Stimulated activated CD8-positive, alpha-beta memory T cell treated with anti-CD3 and anti-CD28 coated beads, Interleukin-4, amount 100 ng/mL, for 1 hour (primary cell): ENCODE data around the gene PI16.

ENCODE experiments used
- DNase-seq, 2 donors: peaks; one replicate each; pipeline ENCODE4 v3.0.0-alpha.2; 2020; ENCODE audit warnings: low read depth in 2 of 2, low spot score in 1 of 2

The PI16 gene

DNA sequence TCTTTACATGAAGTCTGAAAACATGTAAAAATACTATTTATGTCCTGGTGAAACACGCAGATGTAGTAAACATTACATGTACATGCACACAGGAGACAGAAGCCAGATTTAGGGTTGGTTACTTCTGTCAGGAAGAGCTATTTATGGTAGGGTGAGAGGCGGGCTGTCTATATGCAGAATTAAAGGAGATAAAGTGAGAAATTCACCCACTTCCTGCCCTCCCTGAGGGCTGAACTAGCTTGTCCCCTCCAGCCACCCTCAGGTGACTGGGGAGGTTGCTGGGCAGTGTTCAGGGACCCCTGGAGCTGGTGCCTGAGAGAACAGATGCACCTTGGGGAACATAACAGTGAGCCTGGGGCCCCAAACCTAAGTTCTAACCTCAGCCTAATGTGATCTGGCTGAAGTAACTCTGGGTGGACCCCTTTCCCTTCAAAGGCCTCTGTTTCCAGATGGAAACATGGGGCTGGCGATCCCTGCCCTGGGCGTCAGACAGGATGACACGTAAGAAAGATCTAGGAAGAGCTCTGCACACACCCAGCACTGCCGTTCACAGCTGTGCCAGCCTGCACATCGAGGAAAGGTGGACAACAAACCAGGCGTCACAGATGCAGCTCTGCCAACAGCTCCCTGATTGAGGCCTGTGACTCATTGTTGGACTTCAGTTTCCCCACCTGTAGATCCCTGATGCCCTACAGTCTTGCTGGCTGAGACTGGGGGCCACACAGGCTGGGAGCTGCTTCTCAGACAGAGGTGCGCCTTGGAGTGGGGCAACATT lies 1.3 kb downstream of the PI16 start:
- DNase-seq, result no peak

DNA sequence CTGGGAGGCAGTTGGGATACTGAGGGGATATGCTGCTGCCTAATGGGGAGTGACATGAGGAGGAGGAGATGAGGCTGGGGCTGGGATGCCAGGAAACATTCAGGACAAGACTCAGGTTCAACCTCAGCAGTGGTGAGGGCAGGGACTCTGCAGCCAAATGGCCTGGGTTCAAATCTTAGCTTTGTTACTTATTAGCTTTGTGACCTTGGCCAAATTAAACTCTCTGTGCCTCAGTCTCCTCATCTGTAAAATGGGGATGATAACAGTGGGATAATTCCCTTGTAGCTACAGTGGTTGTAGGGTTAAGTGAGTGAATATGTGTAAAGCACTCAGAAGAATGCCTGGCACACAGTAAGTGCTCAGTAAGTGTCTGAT lies 1.9 kb downstream of the PI16 start:
- no peak for DNase-seq

DNA sequence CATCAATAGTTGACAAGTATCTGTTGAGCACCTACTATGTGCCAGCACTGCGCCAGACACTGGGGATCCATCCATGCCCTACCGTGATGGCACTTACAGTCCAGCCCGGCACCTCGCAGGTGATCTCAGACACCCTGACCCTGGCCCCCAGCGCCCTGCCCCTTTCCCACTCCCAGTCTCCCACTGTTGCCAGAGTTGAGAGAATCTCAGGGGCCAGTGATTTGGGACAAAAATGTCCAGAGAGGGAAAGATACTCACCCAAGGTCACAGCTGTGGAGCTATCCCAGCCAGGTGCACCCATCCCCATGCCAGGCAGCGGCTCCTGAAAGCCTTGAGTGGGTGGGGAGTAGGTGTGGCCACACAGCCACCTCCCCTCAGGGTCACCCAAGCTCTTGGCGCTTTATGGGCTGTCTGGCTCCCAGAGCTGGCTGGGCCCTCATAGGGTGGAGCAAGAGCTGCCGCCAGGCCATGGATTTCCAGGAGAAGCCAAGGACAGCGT lies 3.3 kb downstream of the PI16 start:
- DNase-seq, result no peak

DNA sequence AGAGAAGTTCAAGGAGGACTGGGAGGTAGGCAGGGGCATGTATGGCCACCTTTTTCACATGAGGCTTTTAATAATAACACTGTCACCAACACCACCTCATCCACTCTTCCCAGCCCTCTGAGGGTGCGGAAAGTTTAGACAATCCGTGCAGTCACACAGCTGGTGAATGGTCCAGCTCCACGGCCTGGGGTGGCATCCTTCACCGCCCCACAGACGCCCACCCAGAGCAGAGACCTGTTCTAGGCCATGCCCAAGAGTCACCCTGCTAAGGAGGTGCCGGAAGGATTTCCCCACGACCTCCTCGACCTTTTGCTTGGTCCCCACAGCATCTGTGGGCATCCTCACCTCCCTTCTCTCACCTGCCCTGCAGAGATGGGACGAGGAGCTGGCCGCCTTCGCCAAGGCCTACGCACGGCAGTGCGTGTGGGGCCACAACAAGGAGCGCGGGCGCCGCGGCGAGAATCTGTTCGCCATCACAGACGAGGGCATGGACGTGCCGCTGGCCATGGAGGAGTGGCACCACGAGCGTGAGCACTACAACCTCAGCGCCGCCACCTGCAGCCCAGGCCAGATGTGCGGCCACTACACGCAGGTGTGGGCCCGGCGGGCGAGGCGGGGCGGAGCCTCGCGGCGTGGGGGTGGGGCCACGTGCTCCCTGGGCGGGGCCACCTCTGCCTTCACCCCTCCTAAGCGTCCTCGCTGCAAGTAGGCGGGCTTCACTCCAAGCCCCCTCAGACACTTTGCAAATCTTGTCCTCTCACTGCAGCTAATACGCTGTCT lies 4.4 kb downstream of the PI16 start:
- DNase-seq, result no peak

DNA sequence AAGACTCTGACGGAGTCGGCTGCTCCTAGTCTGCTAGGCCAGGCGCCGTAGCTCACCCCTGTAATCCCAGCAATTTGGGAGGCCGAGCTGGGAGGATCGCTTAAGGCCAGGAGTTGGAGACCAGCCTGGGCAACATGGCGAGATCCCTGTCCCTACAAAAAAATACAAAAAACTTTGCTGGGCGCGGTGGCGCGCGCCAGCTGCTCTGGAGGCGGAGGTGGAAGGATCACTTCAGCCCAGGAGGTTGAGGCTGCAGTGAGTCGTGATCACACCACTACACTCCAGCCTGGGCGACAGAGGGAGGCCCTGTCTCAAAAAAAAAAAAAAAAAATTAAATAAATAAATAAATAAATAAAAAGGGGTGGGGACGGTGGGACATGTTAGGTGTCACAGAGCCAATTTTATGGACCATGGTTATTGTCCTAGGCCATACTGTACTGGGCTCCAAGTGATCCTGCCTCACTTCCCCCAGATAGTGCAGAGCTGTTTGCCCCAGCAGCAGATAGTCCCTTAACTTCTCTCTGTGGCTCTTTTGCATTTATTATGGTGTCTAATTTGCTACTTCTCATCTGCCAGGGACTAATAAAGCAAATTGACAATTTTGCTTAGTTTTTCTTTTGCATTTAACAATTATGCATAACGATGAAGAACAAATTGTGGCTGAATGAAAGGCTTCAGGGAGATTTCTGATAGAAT lies 5.2 kb downstream of the PI16 start:
- DNase-seq, result no peak

DNA sequence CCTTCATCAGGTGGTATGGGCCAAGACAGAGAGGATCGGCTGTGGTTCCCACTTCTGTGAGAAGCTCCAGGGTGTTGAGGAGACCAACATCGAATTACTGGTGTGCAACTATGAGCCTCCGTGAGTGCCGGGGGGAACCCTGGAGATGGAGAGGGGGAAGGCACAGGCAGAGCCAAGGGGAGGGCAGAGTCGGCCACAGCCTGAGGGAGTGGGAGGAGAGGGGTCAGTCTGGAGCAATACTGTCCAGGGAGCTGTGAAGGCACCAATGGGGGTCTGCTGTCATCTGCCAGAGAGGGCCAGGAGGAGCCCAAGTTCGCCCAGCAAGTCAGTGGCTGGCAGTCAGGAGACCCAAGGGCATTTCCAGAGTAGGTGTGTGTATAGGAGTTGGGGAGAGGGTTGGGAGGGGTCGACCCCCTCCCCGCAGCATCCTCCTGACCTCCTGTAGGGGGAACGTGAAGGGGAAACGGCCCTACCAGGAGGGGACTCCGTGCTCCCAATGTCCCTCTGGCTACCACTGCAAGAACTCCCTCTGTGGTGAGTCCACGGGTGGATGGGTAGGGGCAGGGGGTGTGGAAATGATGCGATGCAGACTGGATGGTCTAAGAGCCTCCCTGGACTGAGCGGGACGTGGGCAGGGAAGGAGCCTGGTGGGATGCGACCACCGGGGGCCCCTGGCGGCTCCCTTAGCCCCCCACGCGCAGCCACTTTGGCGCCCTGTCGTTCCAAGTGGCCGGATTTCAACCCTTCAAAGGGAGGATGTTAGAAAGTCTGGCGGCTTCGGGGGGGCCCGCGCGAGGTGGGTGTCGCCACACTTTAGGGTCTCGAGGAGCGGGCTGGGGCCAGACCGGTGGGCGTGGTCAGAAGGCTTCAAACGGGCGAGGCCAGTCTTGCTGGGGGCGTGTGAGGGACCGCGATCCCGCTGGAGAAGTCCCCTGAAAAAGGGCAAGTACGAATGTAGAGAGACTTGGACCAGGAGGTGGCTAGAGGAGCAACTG lies 7.2 kb downstream of the PI16 start:
- DNase-seq, result no peak

DNA sequence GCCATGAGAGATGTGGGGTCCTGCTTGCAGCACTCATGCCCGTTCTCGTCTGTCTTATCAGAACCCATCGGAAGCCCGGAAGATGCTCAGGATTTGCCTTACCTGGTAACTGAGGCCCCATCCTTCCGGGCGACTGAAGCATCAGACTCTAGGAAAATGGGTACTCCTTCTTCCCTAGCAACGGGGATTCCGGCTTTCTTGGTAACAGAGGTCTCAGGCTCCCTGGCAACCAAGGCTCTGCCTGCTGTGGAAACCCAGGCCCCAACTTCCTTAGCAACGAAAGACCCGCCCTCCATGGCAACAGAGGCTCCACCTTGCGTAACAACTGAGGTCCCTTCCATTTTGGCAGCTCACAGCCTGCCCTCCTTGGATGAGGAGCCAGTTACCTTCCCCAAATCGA lies 8.3 kb downstream of the PI16 start:
- DNase-seq, result peak in 1 of 2 donors; percentile 50

DNA sequence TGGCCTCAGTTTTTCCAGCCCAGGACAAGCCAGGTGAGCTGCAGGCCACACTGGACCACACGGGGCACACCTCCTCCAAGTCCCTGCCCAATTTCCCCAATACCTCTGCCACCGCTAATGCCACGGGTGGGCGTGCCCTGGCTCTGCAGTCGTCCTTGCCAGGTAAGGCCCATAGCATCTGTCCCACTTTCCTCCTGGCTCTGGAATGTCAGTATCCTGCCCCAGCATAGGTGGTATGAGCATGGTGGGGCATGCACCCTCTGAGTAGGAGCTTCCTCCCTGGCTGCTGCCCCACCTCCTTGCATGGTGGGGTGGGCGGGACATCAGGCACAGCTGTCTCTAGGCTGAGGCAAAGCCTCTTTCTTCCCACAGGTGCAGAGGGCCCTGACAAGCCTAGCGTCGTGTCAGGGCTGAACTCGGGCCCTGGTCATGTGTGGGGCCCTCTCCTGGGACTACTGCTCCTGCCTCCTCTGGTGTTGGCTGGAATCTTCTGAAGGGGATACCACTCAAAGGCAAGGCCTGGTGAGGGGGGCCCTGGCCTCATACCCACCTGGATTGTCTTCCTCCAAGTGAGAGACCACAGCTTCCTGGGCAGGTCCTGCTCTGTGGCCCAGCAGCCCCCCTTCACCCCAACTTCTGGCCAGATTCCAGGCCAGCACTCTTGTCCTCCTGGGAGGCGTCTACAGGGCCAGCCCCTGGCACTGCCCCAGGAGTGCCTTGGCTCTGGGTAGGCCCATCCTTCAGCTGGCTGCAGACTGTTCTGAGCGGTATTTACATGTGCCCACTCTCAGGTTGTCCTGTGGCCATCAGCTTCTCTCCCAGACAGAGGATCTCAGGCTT lies 9.1 kb downstream of the PI16 start:
- no peak for DNase-seq

DNA sequence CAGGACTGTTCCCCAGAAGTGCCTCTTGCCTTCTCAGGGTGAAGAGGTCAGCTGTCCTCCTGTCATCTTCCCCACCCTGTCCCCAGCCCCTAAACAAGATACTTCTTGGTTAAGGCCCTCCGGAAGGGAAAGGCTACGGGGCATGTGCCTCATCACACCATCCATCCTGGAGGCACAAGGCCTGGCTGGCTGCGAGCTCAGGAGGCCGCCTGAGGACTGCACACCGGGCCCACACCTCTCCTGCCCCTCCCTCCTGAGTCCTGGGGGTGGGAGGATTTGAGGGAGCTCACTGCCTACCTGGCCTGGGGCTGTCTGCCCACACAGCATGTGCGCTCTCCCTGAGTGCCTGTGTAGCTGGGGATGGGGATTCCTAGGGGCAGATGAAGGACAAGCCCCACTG lies 9.8 kb downstream of the PI16 start:
- no peak for DNase-seq

DNA sequence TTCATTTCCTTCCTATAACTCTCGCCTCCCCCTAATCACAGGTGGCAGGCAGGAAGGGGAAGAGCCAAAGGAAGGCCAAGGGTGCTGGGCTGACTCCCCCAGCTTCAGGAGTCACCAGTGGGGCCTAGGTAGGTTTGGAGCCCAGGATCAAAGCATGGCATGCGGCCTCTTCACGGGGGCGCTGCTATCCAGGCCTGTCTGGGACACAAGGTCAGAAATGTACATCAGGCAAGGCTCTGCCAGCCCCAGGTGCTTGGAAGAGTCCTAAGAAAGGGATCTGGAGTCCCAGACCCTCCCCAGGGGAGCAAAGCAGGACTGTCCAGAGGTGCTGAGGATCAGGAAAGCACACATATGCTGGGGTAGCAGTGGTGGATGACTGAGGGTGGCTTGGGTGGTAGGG lies 10.4 kb downstream of the PI16 start:
- no peak for DNase-seq

DNA sequence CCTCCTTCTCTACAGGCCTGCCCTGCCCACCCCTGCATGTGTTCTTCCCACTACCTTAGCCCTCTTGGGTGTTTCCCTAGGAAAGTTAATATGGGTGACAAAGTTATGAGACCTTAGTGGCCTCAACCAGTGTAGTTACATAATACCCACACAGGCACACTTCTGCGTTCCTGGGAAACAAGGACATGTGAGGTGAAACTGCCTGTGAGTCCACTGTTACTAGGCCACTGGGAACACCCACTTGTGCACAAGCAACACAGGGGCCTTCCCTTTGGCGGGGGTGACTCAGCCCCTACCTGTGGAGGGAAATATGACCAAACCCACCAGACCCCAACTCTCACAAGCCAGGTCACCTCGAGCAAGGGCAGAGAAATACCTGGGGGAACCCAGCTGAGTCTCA lies 12.8 kb downstream of the PI16 start:
- no peak for DNase-seq

DNA sequence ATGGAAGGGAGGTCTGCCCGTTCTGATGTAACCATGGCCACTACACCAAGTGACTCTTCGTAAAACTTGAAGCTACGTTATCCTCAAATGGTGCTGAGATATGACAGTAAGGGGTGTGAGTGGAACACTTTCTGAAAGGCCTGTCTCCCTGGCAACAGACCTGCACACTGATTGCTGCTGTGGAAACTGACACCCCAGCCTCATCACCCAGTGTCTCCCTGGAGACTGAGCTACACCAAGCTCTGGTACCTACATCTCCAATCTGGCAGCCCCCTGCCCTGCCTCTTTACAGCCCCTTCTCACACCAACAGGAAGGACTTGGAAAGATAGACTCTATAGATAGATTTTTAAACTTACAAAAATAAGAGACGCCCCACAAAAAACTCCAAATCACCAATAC lies 13.2 kb downstream of the PI16 start:
- no peak for DNase-seq

DNA sequence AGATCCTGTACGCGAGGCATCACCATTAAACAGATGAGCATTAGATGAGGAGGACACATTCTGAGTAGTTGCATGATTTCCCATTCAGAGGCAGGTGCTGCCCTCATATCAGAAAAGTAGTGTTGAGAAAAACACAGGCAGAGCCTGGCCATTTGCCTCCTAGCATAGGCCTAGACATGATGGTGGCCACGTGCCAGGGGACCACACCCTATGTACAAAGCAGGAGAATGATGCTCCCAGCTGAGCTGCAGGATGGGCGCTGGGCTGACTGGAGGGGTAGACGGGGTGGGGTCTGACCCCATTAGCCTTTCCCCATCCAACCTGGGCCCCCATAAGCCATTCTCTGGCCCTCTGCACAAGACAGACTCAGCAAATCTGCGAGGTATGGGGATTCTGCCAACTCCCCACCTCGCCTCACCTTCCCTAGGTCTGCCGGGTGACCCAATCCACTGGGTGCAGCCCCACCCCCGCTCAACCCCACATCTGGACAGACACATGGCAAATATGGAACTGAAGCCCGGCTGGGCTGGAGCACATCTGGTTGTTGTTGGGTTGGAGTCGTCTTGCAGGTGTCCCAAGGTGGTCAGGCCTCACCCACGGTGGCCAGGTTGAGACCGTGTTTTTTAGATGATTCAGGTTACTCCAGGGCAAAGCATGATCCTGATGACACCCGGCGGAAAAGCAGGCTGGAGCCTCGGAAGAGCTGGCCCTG lies 13.9 kb downstream of the PI16 start:
- no peak for DNase-seq

DNA sequence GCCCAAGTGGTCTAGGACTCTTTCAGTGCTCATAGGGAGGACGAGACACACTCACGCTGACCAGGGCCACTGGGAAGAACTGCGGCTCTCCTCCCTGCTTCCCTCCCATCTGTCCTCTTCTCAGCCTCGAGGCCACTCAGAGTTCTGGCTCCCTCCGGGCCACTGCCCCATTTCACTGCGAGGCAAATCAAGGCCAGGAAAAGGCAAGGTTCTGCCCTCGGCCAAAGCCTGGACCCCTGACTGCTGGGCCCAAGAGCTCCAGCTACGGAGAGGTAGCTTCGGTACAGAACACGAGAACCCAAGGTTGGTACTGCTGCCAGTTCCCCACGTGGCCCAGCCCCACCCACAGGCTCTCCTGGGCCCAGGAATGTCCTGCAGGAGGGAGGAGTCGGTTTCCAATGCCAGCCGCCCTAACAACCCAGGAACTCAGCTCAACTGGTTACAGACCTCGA lies 14.7 kb downstream of the PI16 start:
- no peak for DNase-seq

DNA sequence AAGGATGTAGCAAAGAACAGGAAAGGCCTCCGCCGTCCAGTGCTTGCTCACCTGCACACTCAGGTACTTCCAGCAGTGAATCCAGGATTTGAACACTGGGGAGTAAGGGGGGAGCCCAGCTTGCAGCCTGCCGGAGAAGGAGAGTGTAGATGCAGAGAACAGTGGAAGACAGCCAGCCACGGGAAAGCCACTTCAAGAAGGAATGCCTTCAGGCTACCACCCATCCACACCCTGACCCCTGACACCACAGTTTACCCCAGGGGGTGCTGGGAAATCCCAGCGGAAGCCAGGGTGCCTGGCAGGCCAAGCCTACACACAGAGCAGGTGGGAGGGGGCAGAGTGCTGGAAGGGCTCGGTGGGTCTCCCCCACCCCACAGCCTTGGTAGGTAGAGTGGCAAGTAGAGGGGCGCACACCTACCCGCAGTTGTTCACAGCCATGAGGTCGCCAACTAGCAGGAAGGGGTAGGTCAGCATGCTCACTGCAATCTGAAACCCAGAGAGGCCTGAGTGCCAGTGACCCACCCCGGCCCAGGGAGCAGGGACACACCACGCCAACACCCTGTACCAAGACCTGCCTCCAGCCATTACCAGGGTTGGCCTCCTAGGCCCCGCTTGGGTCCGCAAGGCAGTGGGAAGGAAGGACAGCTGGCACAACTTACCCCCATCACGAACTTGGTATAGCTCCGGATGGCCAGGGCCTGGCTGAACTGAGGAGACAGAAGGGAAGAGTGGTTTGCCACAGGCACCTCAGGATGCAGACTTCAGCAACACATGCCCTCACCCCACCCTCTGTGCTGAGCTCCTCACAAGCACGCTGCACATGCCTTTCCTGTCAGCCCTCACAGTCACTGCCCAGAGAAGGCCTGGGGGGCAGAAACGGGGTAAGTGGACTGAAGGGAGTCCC lies 15.7 kb downstream of the PI16 start:
- no peak for DNase-seq

DNA sequence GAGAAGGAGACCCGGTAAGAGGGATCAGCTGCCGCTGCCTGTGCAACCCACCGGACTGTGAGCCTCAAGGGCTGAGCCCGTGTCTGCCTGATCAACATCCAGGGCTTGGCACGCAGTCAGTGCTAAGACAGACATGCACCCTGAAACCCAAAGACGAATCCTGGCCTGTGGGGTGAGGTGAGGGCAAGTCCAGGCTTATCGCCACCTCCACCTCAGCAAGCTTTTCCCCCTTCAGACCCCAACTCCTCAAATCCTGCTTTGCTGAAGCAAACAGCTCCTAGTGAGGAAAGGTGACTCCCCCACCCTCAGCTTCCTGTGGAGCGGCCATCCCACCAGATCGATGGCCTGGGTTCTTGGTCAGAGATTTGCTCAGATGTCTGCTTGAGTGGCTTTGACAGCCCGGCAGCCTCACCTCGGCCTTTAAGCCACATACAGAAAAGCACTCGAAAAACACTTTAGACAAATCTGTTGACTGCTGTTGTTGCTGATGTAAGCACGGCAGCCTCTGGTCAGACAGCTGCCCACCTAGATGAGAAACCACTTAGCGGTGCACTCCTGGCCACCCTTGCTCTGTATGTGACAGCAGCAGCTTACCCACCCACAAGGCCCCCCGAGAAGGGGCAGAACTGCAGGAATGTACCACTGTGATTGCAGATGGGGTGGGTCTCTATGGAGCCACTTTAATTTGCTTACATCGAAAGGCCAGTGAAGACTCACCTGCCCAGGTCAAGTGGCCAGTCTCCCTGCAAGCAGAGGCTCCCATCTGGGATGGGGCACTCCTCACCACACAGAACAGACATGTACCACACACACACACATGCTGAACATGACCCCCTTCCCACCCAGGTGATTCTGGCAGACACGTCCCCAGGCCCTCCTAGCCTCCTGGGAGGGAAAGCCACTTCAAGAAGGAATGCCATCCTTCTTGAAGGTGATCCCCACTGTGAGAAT lies 16.6 kb downstream of the PI16 start:
- DNase-seq, result no peak
